ENCODE measurements around the gene PPM1A.
A peak's percentile ranks its signal among the peaks of the same experiment; 100 is the strongest.

PPM1A gene

GRCh38 chr14:60248697-60249318 is at the start of gene PPM1A:
Gene PPM1A, plus strand, starts transcription at chr14:60249221. Its CDS starts 33,483 bp downstream, at chr14:60282704.
- DNase-seq (ENCODE audit: low read depth) = peak; percentile 92

- no peak for DNase-seq (ENCODE audit: low read depth)
Measured at GRCh38 chr14:60199321-60199720, 49.7 kb upstream of the PPM1A start.

- DNase-seq (ENCODE audit: low read depth) = no peak
Measured at GRCh38 chr14:60204104-60204842, 44.7 kb upstream of the PPM1A start.

GRCh38 chr14:60204843-60205774 is 43.9 kb upstream of the PPM1A start:
- DNase-seq (ENCODE audit: low read depth) = no peak

GRCh38 chr14:60206249-60206670 is 42.8 kb upstream of the PPM1A start:
- DNase-seq (ENCODE audit: low read depth) = no peak

- no peak for DNase-seq (ENCODE audit: low read depth)
Measured at GRCh38 chr14:60206837-60207533, 42.0 kb upstream of the PPM1A start.

GRCh38 chr14:60210703-60211102 is 38.3 kb upstream of the PPM1A start:
- DNase-seq (ENCODE audit: low read depth) = no peak

GRCh38 chr14:60211153-60211552 is 37.9 kb upstream of the PPM1A start:
- DNase-seq (ENCODE audit: low read depth) = no peak

- DNase-seq (ENCODE audit: low read depth) = no peak
Measured at GRCh38 chr14:60212503-60213371, 36.3 kb upstream of the PPM1A start.

GRCh38 chr14:60214003-60214402 is 35.0 kb upstream of the PPM1A start:
- DNase-seq (ENCODE audit: low read depth) = no peak

- no peak for DNase-seq (ENCODE audit: low read depth)
Measured at GRCh38 chr14:60214415-60215126, 34.5 kb upstream of the PPM1A start.

GRCh38 chr14:60215127-60215444 is 33.9 kb upstream of the PPM1A start:
- no peak for DNase-seq (ENCODE audit: low read depth)

- no peak for DNase-seq (ENCODE audit: low read depth)
Measured at GRCh38 chr14:60215520-60216420, 33.3 kb upstream of the PPM1A start.

- DNase-seq (ENCODE audit: low read depth) = no peak
Measured at GRCh38 chr14:60217713-60218112, 31.3 kb upstream of the PPM1A start.

- DNase-seq (ENCODE audit: low read depth) = no peak
Measured at GRCh38 chr14:60220084-60220483, 28.9 kb upstream of the PPM1A start.

GRCh38 chr14:60220917-60221316 is 28.1 kb upstream of the PPM1A start:
- no peak for DNase-seq (ENCODE audit: low read depth)

GRCh38 chr14:60221457-60221856 is 27.6 kb upstream of the PPM1A start:
- no peak for DNase-seq (ENCODE audit: low read depth)

GRCh38 chr14:60222820-60223219 is 26.2 kb upstream of the PPM1A start:
- DNase-seq (ENCODE audit: low read depth) = no peak

- no peak for DNase-seq (ENCODE audit: low read depth)
Measured at GRCh38 chr14:60225265-60225664, 23.8 kb upstream of the PPM1A start.

Data from activated T-helper 9 cell treated with anti-CD3 and anti-CD28 coated beads, Interleukin-2, amount 50 U/mL, for 16 hours (primary cell).